Fibroblast of gingiva (primary cell): ENCODE data around the gene JAML.

Experiments
- DNase-seq: peaks from one replicate; pipeline ENCODE4 v3.0.0-alpha.2; 2011; ENCODE audit warnings: low read depth

The JAML gene

GRCh38 chr11:118224511-118225188, at the start of gene JAML:
TSS of gene JAML (minus strand) at chr11:118225011. CDS start at chr11:118214866, 10,145 bp downstream.
- DNase-seq: no peak

GRCh38 chr11:118274186-118274585, 49.4 kb upstream of the JAML start:
- DNase-seq: no peak

GRCh38 chr11:118272001-118272400, 47.2 kb upstream of the JAML start:
- no peak for DNase-seq

GRCh38 chr11:118267486-118267885, 42.7 kb upstream of the JAML start:
- DNase-seq: no peak

- DNase-seq: no peak
Measured at GRCh38 chr11:118265954-118266353, 41.1 kb upstream of the JAML start.

- DNase-seq: no peak
Measured at GRCh38 chr11:118264569-118265465, 40.0 kb upstream of the JAML start.

- no peak for DNase-seq
Measured at GRCh38 chr11:118263695-118264568, 39.1 kb upstream of the JAML start, which contains the start of gene MPZL2. TSS of gene MPZL2 (minus strand) at chr11:118264297. CDS start at chr11:118264153, 144 bp downstream.

GRCh38 chr11:118263112-118263511, 38.3 kb upstream of the JAML start:
- no peak for DNase-seq

GRCh38 chr11:118260353-118260752, 35.5 kb upstream of the JAML start:
- DNase-seq: no peak

GRCh38 chr11:118259138-118259537, 34.3 kb upstream of the JAML start:
- DNase-seq: no peak

GRCh38 chr11:118258410-118258809, 33.6 kb upstream of the JAML start:
- DNase-seq: no peak

GRCh38 chr11:118252688-118253087, 27.9 kb upstream of the JAML start:
- DNase-seq: no peak

- peak; percentile 4 for DNase-seq
Measured at GRCh38 chr11:118251858-118252652, 27.2 kb upstream of the JAML start, which contains the start of gene MPZL3. TSS of gene MPZL3 (minus strand) at chr11:118252365. CDS start at chr11:118252294, 71 bp downstream.

- no peak for DNase-seq
Measured at GRCh38 chr11:118247041-118247440, 22.2 kb upstream of the JAML start.

- no peak for DNase-seq
Measured at GRCh38 chr11:118245936-118246562, 21.2 kb upstream of the JAML start.

GRCh38 chr11:118243993-118244762, 19.4 kb upstream of the JAML start:
- no peak for DNase-seq

GRCh38 chr11:118243161-118243560, 18.4 kb upstream of the JAML start:
- DNase-seq: no peak

- no peak for DNase-seq
Measured at GRCh38 chr11:118241764-118242098, 16.9 kb upstream of the JAML start.

- no peak for DNase-seq
Measured at GRCh38 chr11:118240999-118241763, 16.4 kb upstream of the JAML start.
